CD4-positive, CD25-positive, alpha-beta regulatory T cell (primary cell): ENCODE data around the gene OMG. TPM values are rescaled to one million over a fixed set of nuclear protein-coding genes. Genes with fewer than 3 reads are reported as not detected.
"Not testable (repeated sequence)": the region's sequence is repeated elsewhere in the genome, so short reads cannot be mapped to it uniquely, and the experiment has no call there.

Experiments used
- ATAC-seq, 2 donors: fragments of 150-1000 bp; cut with Tn5 transposase; one replicate each; pipeline ENCODE4 v1.10.0; 2021; ENCODE audit warnings: low read depth in 2 of 2, moderate number of reproducible peaks in 2 of 2, moderate library complexity in 1 of 2
- DNase-seq, 3 donors: peaks; one replicate each; pipeline versions ENCODE4 v3.0.0 to v3.0.0-alpha.2; 2012 to 2022; ENCODE audit warnings: mixed read lengths in 1 of 3
- H3K27ac ChIP-seq: one replicate; pipeline ENCODE4 v1.7.0; 2013; ENCODE audit warnings: mild to moderate bottlenecking, low read length; ENCODE audit not compliant: insufficient read depth, poor library complexity, severe bottlenecking
- H3K27me3 ChIP-seq: one replicate; pipeline ENCODE4 v1.7.0; 2013; ENCODE audit warnings: low read length; ENCODE audit not compliant: control insufficient read depth, insufficient read depth
- H3K36me3 ChIP-seq: one replicate; pipeline ENCODE4 v1.7.0; 2013; ENCODE audit warnings: mild to moderate bottlenecking, low read length, moderate library complexity; ENCODE audit not compliant: control insufficient read depth, insufficient read depth
- H3K4me1 ChIP-seq: 2 replicates; pipeline ENCODE4 v1.7.0; 2013; ENCODE audit warnings: mild to moderate bottlenecking, low read length; ENCODE audit not compliant: insufficient read depth, control insufficient read depth, poor library complexity, severe bottlenecking
- H3K4me3 ChIP-seq: one replicate; pipeline ENCODE4 v1.7.0; 2013; ENCODE audit warnings: low read depth, mild to moderate bottlenecking, low read length, moderate library complexity
- H3K9me3 ChIP-seq, 2 experiments: 1 replicate in 1 of 2; 2 replicates in 1 of 2; pipeline ENCODE4 v1.7.0; 2013; ENCODE audit warnings: low read length in 2 of 2, mild to moderate bottlenecking in 1 of 2, moderate library complexity in 1 of 2; ENCODE audit not compliant: control insufficient read depth in 2 of 2
- H3K27ac Mint-ChIP-seq, 3 donors: one replicate each; pipeline ENCODE4 v1.8.0; 2020 to 2022; ENCODE audit warnings: mild to moderate bottlenecking in 3 of 3, mixed read lengths in 3 of 3, moderate library complexity in 2 of 3
- H3K27me3 Mint-ChIP-seq: one replicate; pipeline ENCODE4 v1.8.0; 2022; ENCODE audit warnings: mild to moderate bottlenecking, mixed read lengths
- H3K36me3 Mint-ChIP-seq: one replicate; pipeline ENCODE4 v1.8.0; 2020; ENCODE audit warnings: mixed read lengths
- H3K4me1 Mint-ChIP-seq, 4 donors: one replicate each; pipeline ENCODE4 v1.8.0; 2020 to 2022; ENCODE audit warnings: mixed read lengths in 4 of 4, mild to moderate bottlenecking in 1 of 4
- H3K4me3 Mint-ChIP-seq, 4 donors: one replicate each; pipeline ENCODE4 v1.8.0; 2020 to 2022; ENCODE audit warnings: mild to moderate bottlenecking in 4 of 4, mixed read lengths in 4 of 4, moderate library complexity in 3 of 4
- H3K9me3 Mint-ChIP-seq, 7 donors: one replicate each; pipeline ENCODE4 v1.8.0; 2020 to 2022; ENCODE audit warnings: mixed read lengths in 7 of 7, mild to moderate bottlenecking in 3 of 7, moderate library complexity in 2 of 7
- polyA plus RNA-seq, 4 donors: library from polyadenylated mRNA; unstranded; fragments of 300-500 nt; fragmentation: Illumina TruSeq; gene quantifications; one replicate each; pipeline ENCODE4 v1.2.3, GENCODE V29; 2021
- total RNA-seq: library from RNA; stranded (reverse); gene quantifications from one replicate; pipeline ENCODE4 v1.2.3, GENCODE V29; 2022

Gene OMG
- total and polyA plus RNA-seq, 5 donors from 2014 or later: 0.15 to 1.3 (median 0.33) TPM; not detected in 2

GRCh38 chr17:31313982-31314781 lies 17.1 kb upstream of the OMG start, which contains the start of gene EVI2B:
Gene EVI2B, minus strand, starts transcription at chr17:31314054. Its CDS starts 8,445 bp downstream, at chr17:31305609.
- no peaks in the 10 kb centered on the region for H3K9me3 ChIP-seq
- Mint-ChIP-seq H3K27me3 (no peaks in the 10 kb centered on the region), H3K4me1 (peaks cover 10 to 42% (median 29%) of the 10 kb centered on the region in 4 donors), H3K9me3 (no peaks in the 10 kb centered on the region), H3K36me3 (peaks cover 14% of the 10 kb centered on the region), H3K4me3 (peak within 1 kb of the TSS; percentile 92 to 98 (median 96)), H3K27ac (peak within 1 kb of the TSS; percentile 91 to 96 (median 96))
- H3K4me3 ChIP-seq: peak within 1 kb of the TSS; percentile 99
- no peaks in the 10 kb centered on the region for H3K27me3 ChIP-seq
- DNase-seq: peak in 2 of 3 donors; percentile 75 to 80
- H3K36me3 ChIP-seq: no peaks in the 10 kb centered on the region
- H3K27ac ChIP-seq: peak within 1 kb of the TSS; percentile 92
- ATAC-seq: peak; percentile 44 to 57
- peaks cover 66% of the 10 kb centered on the region for H3K4me1 ChIP-seq

GRCh38 chr17:31312223-31312622 lies 15.2 kb upstream of the OMG start:
- H3K27ac Mint-ChIP-seq: peak overlapping the region; percentile 96 to 100 (median 97)
- ATAC-seq, H3K27me3 ChIP-seq, H3K36me3 ChIP-seq, H3K9me3 Mint-ChIP-seq, H3K27me3 Mint-ChIP-seq, H3K9me3 ChIP-seq: not testable (repeated sequence)
- peaks cover 13 to 58% (median 39%) of the 10 kb centered on the region in 4 donors for H3K4me1 Mint-ChIP-seq
- peak overlapping the region; percentile 92 to 98 (median 92) for H3K4me3 Mint-ChIP-seq
- peaks cover 10% of the 10 kb centered on the region for H3K36me3 Mint-ChIP-seq
- H3K4me3 ChIP-seq: peak overlapping the region; percentile 99
- H3K4me1 ChIP-seq: peaks cover 73% of the 10 kb centered on the region
- H3K27ac ChIP-seq: peak overlapping the region; percentile 92
- peak in 1 of 3 donors; percentile 49 for DNase-seq

DNA sequence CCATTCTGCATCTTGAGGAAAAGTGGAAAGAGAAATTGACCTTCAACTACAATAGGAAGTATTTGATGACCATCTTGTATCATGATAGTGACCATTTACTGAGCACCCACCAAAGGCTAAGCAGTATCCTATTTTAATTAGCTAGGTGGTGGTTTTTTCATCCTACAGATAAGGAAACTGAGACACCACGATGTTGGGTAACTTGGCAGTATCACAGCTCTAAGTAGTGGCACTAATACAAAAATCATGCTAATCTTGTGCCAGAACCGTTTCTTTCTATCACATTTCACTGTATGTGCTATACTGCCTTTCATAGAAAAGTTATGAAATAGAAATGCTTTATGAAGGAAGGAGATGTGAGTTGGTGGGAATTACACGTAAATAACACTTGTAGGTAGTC lies 14.5 kb upstream of the OMG start:
- no peaks in the 10 kb centered on the region for H3K27me3 Mint-ChIP-seq
- H3K9me3 ChIP-seq: no peaks in the 10 kb centered on the region
- peak overlapping the region; percentile 92 for H3K27ac ChIP-seq
- peaks cover 8% of the 10 kb centered on the region for H3K36me3 Mint-ChIP-seq
- H3K4me3 Mint-ChIP-seq: peak overlapping the region; percentile 92 to 98 (median 92)
- H3K27me3 ChIP-seq: no peaks in the 10 kb centered on the region
- H3K4me1 ChIP-seq: peaks cover 73% of the 10 kb centered on the region
- H3K9me3 Mint-ChIP-seq: no peaks in the 10 kb centered on the region
- H3K36me3 ChIP-seq: peaks cover 7% of the 10 kb centered on the region
- H3K4me3 ChIP-seq: peak overlapping the region; percentile 99
- DNase-seq (peak in 1 of 3 donors; percentile 47), ATAC-seq (no peak)
- peak overlapping the region; percentile 96 to 100 (median 97) for H3K27ac Mint-ChIP-seq
- peaks cover 13 to 59% (median 43%) of the 10 kb centered on the region in 4 donors for H3K4me1 Mint-ChIP-seq

DNA sequence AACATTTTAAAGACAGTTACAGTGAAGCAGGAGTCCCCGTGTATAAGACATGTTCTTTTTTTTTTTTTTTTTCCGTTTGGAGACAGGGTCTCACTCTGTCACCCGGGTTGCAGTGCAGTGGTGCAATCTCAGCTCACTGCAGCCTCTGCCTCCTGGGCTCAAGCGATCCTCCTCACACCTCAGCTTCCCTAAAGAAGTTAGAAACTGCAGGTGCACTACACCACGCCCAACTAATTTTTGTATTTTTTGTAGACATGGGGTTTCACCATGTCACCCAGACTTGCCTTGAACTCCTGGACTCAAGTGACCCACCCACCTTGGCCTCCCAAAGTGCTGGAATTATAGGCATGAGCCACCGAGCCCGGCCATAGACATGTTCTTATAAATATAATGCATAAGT lies 13.8 kb upstream of the OMG start:
- no peaks in the 10 kb centered on the region for H3K27me3 ChIP-seq
- DNase-seq: peak in 1 of 3 donors; percentile 51
- H3K36me3 ChIP-seq: peaks cover 13% of the 10 kb centered on the region
- Mint-ChIP-seq H3K9me3 (no peaks in the 10 kb centered on the region), H3K27me3 (no peaks in the 10 kb centered on the region), H3K4me3 (peak overlapping the region; percentile 92 to 98 (median 92)), H3K27ac (peak overlapping the region; percentile 96 to 100 (median 97)), H3K4me1 (peaks cover 19 to 59% (median 46%) of the 10 kb centered on the region in 4 donors), H3K36me3 (peaks cover 14% of the 10 kb centered on the region)
- no peaks in the 10 kb centered on the region for H3K9me3 ChIP-seq
- peak overlapping the region; percentile 99 for H3K4me3 ChIP-seq
- H3K27ac ChIP-seq: peak overlapping the region; percentile 92
- peaks cover 73% of the 10 kb centered on the region for H3K4me1 ChIP-seq
- no peak for ATAC-seq

DNA sequence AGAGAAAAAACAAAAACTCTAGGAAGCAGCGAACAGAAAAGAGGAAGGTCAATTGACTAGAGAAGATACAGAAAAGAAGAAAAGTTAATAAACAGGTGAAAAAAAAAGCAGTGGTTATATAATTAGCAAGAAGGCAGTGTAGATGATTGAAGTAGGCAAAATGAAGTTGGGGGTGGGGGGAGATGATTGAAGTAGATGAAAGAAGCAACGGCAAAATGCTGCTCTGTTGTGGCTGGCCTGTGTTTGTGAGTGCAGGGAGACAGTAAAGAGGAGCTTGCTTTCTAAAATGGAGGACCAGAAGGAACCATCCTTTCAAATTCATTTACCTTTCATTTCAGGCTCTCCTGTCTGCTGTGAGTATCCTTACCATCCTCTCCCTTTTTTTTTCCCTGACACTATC lies 13.2 kb upstream of the OMG start:
- Histone ChIP-seq H3K27ac (peak overlapping the region; percentile 92), H3K4me1 (peaks cover 69% of the 10 kb centered on the region), H3K36me3 (peaks cover 20% of the 10 kb centered on the region), H3K9me3 (no peaks in the 10 kb centered on the region), H3K4me3 (peak overlapping the region; percentile 99), H3K27me3 (no peaks in the 10 kb centered on the region)
- ATAC-seq: peak; percentile 60 to 61
- H3K4me1 Mint-ChIP-seq: peaks cover 23 to 60% (median 48%) of the 10 kb centered on the region in 4 donors
- peak; percentile 67 to 84 (median 79) for DNase-seq
- H3K27ac Mint-ChIP-seq: peak overlapping the region; percentile 96 to 100 (median 96)
- peaks cover 0 to 2% (median 0%) of the 10 kb centered on the region in 7 donors for H3K9me3 Mint-ChIP-seq
- peak overlapping the region; percentile 92 to 93 (median 92) for H3K4me3 Mint-ChIP-seq
- H3K36me3 Mint-ChIP-seq: peaks cover 20% of the 10 kb centered on the region
- no peaks in the 10 kb centered on the region for H3K27me3 Mint-ChIP-seq

- peaks cover 0 to 7% (median 0%) of the 10 kb centered on the region in 7 donors for H3K9me3 Mint-ChIP-seq
- H3K4me3 ChIP-seq: peak overlapping the region; percentile 99
These were observed 12.5 kb upstream of the OMG start for GRCh38 chr17:31309556-31309955.

GRCh38 chr17:31308372-31309334 lies 11.6 kb upstream of the OMG start:
- Histone ChIP-seq H3K36me3 (peaks cover 36% of the 10 kb centered on the region), H3K27ac (peak overlapping the region; percentile 92), H3K4me3 (peak overlapping the region; percentile 99), H3K9me3 (no peaks in the 10 kb centered on the region), H3K27me3 (no peaks in the 10 kb centered on the region), H3K4me1 (peaks cover 58% of the 10 kb centered on the region)
- Mint-ChIP-seq H3K36me3 (peaks cover 36% of the 10 kb centered on the region), H3K4me3 (peak overlapping the region; percentile 92 to 93 (median 92)), H3K27me3 (no peaks in the 10 kb centered on the region), H3K27ac (peak overlapping the region; percentile 96 to 100 (median 96)), H3K4me1 (peaks cover 17 to 65% (median 46%) of the 10 kb centered on the region in 4 donors), H3K9me3 (peaks cover 0 to 7% (median 0%) of the 10 kb centered on the region in 7 donors)
- ATAC-seq (no peak), DNase-seq (no peak)

More at GRCh38 chr17:31309556-31309955, 12.5 kb upstream of the OMG start:
- DNase-seq: peak in 2 of 3 donors; percentile 57 to 72
- ATAC-seq: peak; percentile 40 to 41
- peaks cover 27% of the 10 kb centered on the region for H3K36me3 Mint-ChIP-seq
- no peaks in the 10 kb centered on the region for H3K27me3 Mint-ChIP-seq
- H3K36me3 ChIP-seq: peaks cover 27% of the 10 kb centered on the region
- H3K4me1 Mint-ChIP-seq: peaks cover 22 to 61% (median 47%) of the 10 kb centered on the region in 4 donors
- H3K4me1 ChIP-seq: peaks cover 63% of the 10 kb centered on the region
- no peaks in the 10 kb centered on the region for H3K27me3 ChIP-seq
- H3K27ac Mint-ChIP-seq: peak overlapping the region; percentile 96 to 100 (median 96)
- no peaks in the 10 kb centered on the region for H3K9me3 ChIP-seq
- H3K4me3 Mint-ChIP-seq: peak overlapping the region; percentile 92 to 93 (median 92)
- peak overlapping the region; percentile 92 for H3K27ac ChIP-seq
